Measurements from ENCODE around the gene OPHN1. TPM values are rescaled to one million over a fixed set of nuclear protein-coding genes. Genes with fewer than 3 reads are reported as not detected.

The OPHN1 gene
- total RNA-seq, 1 donor from 2014 or later: 3.7 TPM

DNA sequence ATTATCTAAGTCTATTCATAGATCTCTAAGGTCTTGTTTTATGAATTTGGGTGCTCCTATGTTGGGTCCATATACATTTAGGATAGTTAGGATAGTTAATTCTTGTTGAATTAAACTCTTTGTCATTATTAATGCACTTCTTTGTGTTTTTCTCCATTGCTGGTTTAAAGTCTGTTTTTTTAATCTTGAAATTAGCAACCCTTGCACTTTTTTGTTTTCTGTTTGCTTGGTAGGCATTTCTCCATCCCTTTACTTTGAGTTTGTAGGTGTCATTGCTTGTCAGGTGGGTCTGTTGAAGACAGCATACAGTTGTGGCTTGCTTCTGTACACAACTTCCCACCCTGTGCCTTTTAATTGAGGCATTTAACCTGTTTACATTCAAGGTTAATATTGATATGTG lies 434.8 kb downstream of the OPHN1 start:
- DNase-seq (ENCODE audit: low read depth): no peak
- TF ChIP-seq, protein P1, sequence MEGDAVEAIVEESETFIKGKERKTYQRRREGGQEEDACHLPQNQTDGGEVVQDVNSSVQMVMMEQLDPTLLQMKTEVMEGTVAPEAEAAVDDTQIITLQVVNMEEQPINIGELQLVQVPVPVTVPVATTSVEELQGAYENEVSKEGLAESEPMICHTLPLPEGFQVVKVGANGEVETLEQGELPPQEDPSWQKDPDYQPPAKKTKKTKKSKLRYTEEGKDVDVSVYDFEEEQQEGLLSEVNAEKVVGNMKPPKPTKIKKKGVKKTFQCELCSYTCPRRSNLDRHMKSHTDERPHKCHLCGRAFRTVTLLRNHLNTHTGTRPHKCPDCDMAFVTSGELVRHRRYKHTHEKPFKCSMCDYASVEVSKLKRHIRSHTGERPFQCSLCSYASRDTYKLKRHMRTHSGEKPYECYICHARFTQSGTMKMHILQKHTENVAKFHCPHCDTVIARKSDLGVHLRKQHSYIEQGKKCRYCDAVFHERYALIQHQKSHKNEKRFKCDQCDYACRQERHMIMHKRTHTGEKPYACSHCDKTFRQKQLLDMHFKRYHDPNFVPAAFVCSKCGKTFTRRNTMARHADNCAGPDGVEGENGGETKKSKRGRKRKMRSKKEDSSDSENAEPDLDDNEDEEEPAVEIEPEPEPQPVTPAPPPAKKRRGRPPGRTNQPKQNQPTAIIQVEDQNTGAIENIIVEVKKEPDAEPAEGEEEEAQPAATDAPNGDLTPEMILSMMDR (conservative IDR thresholded peaks at IDR 0.05; ENCODE audit: low read depth, low read length): no peak
- no peak overlapping the region for H3K4me3 ChIP-seq (ENCODE audit: low read depth, low read length)

Other genes with a start within 250 kb of the OPHN1 start
- 17.6 and 23.9 TPM in 2 replicates for gene YIPF6, start 65.6 kb upstream of the OPHN1 start, total RNA-seq
- 7.7 and 9.5 TPM in 2 replicates for gene STARD8, start 214.2 kb upstream of the OPHN1 start, total RNA-seq

Data from epithelial cell of proximal tubule (primary cell).